H4 (cell line): ENCODE measurements around the gene DUSP11. TPM values are rescaled to one million over a fixed set of nuclear protein-coding genes. Genes with fewer than 3 reads are reported as not detected.
"Not testable (repeated sequence)": the region's sequence is repeated elsewhere in the genome, so short reads cannot be mapped to it uniquely, and the experiment has no call there.

Experiments used
- DNase-seq: peaks from one replicate; pipeline ENCODE4 v3.0.0-alpha.2; 2015; ENCODE audit warnings: low spot score
- total RNA-seq: library from RNA; depleted of rRNA; stranded (reverse); fragments of >200 nt; shearing (Covaris generic); gene quantifications from 2 replicates; pipeline ENCODE4 v1.2.3, GENCODE V29; 2014; rRNA removed

The DUSP11 gene
- total RNA-seq, 1 experiment from 2014 or later, result 36.8 TPM

GRCh38 chr2:73717695-73718094, 62.2 kb downstream of the DUSP11 start:
- not testable (repeated sequence) for DNase-seq

DNA sequence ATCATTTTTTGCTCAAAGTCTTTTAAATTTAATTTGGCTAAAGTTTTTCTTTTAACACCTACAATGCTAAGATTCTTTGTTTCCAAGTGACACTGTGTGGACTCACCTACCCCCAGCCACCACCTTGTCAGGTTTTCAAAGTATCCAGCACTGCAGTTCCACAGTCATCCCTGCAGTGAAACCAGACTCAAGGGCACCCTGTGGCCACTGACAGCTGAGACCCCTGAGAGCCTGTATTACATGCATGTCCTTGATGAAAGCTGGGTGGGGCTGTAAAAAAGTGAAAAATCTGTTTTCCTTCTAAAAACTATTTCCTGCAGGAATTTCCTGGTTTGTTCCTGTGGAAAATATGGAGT, 62.7 kb downstream of the DUSP11 start:
- DNase-seq, result no peak

DNA sequence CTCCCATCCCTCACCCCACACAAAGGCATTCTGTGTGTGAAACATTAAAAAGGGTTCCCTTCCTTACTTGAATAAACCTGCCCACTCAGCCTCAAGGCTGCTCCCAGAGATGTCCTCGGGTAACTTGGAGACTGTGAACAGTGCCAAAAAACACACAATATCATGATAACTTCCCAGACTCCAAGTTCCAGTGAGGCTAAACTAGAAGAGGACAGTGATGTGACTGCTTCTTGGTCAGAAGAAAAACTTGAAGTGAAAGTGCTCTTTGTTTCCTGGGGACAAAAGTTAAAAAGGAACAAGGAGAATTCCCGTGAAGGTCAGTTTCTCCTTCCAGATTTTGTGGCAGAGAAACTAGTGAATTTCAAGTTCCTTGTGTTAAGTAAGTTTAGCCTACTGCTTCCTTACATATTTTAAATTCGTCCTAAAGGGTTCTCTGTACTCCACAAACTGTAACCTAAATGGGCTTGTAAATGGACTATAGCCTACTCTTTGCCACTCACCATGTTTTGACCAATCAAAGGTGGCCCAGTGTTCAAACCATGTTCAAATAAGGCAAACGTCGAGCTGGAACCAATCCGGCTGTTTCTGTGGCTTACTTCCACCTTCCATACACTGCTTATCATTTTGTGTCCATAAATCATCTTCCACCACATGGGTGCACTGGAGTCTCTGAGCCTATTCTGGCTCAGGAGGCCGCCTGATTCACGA, 63.2 kb downstream of the DUSP11 start:
- peak; percentile 25 for DNase-seq

- DNase-seq, result no peak
These were observed 65.8 kb downstream of the DUSP11 start for GRCh38 chr2:73714091-73714490.

Other genes starting within 250 kb of the DUSP11 start
- gene NAT8, start 137.7 kb downstream of the DUSP11 start, total RNA-seq, result not detected in 2 replicates
- 124 and 136 TPM in 2 replicates for gene TPRKB, start 42.8 kb downstream of the DUSP11 start, total RNA-seq
- gene C2orf78, start 4.1 kb upstream of the DUSP11 start, total RNA-seq, result 0.31 and 0.45 TPM in 2 replicates
- gene STAMBP, start 48.9 kb upstream of the DUSP11 start, total RNA-seq, result 63.7 and 64.8 TPM in 2 replicates
- gene ACTG2, start 112.9 kb upstream of the DUSP11 start, total RNA-seq, result not detected in 2 replicates
- gene DGUOK, start 146.8 kb upstream of the DUSP11 start, total RNA-seq, result 110 and 150 TPM in 2 replicates
- 4.7 and 4.9 TPM in 2 replicates for gene TET3, start 204.8 kb upstream of the DUSP11 start, total RNA-seq